Erythroblast (primary cell): ENCODE results near the gene GARIN5A.

ENCODE experiments used
- GATA1 ChIP-seq: IDR thresholded peaks from 2 replicates; pipeline ENCODE4 v1.6.1; 2011; ENCODE audit warnings: low read depth, mild to moderate bottlenecking, control low read depth, low read length, moderate library complexity
- POLR2A ChIP-seq: IDR thresholded peaks from 2 replicates; pipeline ENCODE4 v1.6.1; 2011; ENCODE audit warnings: mild to moderate bottlenecking, low read length

DNA sequence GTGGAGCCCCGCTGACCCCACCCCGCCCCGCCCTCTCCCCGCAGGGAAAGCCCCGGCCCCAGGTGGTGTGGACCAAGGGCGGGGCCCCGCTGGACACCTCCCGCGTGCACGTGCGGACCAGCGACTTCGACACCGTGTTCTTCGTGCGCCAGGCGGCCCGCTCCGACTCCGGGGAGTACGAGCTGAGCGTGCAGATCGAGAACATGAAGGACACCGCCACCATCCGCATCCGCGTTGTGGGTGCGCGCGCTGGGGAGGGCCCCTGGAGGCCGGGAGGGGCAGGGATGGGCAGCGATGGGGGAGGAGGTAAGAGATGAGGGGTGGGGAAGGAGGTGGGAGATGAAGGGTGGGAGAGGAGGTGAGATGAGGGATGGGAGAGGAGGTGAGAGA, 17.6 kb downstream of the GARIN5A start:
- TF ChIP-seq POLR2A (no peak), GATA1 (no peak)
